ENCODE measurements around the gene IL10RB.
"Not testable (repeated sequence)": the region's sequence is repeated elsewhere in the genome, so short reads cannot be mapped to it uniquely, and the experiment has no call there.

The IL10RB gene

DNA sequence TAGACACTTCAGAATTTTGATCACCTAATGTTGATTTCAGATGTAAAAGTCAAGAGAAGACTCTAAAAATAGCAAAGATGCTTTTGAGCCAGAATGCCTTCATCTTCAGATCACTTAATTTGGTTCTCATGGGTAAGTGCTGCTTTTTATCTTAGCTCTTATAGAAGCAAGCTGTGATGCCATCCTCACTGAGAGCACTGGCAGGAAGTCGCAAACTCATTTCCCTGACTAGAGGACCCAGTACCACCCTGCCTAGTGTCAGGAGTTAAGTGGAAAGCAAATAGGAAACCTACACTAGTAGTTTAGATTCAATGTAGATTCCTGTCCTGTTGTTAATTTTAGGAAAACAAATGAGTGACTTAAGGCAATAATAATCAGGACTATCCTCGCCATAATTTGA is 24.3 kb upstream of the IL10RB start:
- DNase-seq, result no peak

DNA sequence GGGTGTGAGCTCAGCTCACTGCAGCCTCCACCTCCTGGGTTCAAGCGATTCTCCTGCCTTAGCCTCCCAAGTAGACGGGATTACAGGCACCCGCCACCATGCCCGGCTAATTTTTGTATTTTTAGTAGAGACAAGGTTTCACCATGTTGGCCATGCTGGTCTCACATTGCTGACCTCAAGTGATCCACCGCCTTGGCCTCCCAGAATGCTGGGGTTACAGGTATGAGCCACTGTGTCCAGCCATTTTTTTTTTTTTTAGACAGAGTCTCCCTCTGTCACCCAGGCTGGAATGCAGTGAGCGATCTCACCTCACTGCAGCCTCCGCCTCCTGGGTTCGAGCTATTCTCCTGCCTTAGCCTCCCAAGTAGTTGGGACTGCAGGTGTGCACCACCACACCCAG is 23.3 kb upstream of the IL10RB start:
- not testable (repeated sequence) for DNase-seq

DNA sequence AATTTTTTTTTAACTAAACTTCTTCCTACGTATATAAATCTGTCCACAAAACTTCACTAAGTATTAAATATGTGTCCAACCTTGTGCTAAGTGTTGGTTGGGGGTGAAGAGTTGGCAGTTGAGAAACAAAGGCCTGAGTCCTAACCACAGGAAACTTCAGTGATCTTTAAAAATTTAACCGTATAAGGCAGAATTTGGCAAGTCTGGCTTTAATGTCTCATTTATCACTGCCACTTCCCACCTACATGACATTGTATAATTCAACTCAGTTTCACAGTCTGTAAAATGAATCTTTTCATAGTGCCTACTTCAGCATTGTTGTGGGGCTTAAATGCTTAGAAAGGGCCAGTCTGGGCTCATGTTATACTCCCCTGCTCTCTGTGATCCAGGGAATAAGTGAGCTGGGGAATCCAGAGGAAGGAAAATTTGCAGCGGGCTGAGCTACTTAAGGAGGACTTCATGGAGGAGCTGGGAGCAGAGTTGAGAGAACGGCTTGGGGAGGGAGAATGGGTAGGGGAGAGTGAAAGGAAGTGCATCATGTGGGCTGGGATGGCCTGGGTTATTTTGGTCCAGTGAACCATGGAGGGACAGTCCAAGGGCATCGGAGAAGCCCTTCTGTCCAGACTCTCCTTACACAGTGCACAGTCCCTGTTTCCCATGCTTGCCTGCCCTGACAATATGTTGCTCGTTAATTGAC is 21.9 kb upstream of the IL10RB start:
- DNase-seq, result no peak

DNA sequence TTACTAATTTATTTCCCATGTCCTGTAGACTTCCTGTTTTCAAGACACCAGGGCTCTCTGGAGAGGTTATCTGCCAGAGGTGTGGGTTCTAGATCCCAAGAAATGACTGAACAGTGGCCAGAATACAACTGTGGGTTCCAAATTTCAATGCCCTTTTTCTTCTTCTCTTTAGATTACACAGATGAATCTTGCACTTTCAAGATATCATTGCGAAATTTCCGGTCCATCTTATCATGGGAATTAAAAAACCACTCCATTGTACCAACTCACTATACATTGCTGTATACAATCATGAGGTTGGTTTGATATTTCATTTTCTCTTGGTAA is 21.4 kb upstream of the IL10RB start:
- no peak for DNase-seq

DNA sequence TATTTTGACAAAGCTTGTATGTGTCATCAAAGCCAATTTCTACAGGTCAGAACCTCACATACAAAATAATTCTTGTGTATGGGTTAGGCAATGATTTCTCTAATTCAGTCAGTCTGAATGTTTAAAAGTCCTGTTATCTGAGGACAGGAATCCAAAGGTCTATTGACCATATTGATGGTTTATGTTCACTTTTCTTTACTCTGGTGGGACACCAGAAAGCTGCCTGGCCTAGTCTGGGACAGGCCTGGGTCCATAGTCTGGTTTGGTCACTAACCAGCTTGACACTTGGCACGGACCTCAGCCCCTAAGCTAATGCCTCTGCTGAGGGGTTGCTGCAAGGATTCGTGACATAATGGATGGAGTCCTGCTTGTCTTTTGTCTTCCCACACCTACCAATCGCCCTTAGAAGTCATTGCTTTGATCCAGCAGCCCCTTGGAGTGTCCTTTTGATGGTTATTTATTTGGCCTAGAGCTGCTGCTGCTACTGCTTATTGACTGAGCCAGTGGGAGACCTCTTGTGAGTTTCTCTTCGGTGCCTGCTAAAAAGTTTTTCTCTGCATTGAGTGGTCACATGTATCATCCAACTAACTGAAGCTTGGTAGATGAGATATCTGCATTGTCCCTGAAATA is 20.8 kb upstream of the IL10RB start:
- no peak for DNase-seq

DNA sequence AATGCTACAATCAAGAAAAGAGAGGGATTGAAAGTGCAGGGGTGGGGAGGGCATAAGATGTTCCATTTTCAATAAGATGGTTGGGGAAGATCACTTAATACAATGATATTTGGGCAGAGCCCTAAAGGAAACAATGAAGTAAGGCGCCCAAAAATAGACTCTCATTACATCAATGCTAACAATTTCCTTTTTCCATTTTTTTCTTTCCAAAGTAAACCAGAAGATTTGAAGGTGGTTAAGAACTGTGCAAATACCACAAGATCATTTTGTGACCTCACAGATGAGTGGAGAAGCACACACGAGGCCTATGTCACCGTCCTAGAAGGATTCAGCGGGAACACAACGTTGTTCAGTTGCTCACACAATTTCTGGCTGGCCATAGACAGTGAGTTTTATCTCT is 19.7 kb upstream of the IL10RB start:
- no peak for DNase-seq

DNA sequence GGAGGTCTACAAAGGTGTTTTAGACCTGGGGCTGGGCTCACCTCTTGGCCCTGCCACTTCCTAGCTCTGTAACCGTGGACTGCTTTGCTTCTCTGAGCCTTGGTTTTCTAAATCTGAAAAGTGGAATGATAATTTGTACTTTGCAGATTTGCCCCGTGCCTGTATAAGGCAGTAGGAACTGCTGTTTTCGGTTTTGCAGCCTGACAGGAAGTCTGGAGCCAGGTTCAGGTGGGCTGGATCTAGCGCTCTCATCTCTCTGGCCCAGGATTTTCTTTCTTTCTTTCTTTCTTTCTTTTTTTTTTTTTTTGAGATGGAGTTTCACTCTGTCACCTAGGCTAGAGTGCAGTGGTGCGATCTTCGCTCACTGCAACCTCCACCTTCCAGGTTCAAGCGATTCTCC is 19.2 kb upstream of the IL10RB start:
- DNase-seq, result no peak

DNA sequence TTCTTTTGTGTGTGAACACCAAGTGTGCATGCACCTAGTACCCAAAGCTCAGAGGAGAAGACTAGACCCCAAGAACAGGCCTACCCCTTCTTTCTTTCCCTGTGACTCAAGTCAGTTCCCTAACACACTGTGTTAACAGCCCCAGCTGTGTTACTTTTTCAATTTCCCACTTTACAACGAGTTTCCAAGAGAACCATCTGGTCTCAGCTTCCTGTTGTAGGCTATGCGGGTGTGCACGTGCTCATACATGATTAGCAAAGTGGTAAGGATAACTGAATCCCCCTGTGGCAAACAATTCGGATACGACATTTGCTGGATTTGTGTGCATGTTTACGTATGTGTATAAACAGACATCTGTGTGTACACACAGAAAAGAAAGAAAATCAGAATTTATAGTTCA is 18.6 kb upstream of the IL10RB start:
- no peak for DNase-seq

DNA sequence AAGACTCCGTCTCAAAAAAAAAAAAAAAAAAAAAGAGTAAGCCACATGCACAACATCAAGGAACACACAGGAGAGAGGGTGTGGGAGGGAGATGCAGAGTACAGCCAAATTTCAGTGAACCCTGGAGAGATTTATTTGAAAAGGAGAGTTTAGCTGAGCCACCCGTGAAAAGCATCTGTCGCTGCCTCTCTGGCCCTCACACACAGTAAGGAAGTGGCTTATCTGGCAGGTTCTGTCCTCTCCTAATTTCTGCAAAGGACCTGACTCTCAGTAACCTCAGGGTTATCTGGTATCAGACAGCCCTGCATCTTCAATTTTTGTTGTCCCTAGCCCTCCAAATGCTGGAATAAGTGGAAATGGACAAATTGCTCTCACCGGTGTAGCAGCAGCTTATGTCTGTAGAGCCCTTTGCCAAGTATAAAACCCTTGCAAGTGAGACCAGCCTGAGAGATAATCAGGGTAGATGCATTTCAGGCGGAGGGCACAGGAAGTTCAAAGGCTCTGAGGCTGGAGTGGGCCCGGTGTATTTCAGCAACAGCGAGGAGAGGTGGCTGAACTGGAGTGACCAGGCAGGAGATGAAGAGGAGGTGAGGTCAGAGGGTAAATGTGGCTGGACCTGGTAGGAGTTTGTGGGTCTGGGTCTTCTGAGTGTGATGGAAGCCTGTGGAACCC is 16.7 kb upstream of the IL10RB start:
- DNase-seq, result no peak

DNA sequence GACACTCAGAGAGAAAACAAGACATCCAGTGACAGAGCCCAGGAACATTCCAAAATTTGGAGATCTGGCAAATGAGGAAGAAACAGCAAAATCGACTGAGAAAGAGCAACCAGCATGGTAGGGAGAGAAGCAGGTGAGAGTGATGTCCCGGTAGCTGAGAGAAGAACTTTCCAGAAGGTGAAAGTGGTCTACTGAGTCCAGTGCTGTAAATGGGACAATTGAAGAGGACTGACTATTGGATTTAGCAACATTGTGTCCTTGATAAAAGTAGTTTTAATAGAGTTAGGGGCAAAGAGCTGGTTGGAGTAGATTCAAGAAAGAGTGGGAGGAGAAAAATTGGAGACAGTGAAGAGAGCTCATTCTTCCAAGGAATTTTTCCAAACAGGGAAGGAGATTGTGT is 15.0 kb upstream of the IL10RB start:
- DNase-seq, result no peak

DNA sequence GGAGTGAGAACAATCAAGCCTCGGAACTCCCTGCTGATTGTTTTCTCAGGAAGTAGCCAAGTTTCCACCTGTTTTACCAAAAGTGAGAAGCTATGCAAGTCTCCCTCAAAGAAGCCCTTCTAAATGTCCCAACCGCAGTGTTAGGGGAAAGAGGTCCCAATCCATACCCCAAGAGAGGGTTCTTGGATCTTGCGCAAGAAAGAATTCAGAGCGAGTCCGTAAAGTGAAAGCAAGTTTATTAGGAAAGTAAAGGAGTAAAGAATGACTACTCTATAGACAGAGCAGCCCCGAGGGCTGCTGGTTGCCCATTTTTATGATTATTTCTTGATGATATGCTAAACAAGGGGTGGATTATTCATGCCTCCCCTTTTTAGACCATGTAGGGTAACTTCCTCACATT is 12.8 kb upstream of the IL10RB start:
- DNase-seq, result not testable (repeated sequence)

DNA sequence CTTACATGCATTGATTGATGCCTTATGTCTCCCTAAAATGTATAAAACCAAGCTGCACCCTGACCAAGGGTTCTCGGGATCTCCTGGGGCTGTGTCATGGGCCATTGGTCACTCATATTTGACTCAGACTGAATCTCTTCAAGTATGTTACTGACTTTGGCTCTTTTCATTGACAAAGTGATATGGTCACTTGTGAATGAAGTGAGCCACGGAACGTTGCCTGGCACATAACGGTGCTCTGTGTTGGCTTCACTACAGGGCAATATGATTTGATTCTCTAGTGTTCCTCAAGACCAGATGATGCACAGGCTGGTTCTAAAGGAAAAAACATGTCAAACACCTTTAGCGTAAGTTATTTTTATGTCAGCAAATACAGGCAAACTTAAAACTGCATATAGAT is 11.4 kb upstream of the IL10RB start:
- DNase-seq, result no peak

DNA sequence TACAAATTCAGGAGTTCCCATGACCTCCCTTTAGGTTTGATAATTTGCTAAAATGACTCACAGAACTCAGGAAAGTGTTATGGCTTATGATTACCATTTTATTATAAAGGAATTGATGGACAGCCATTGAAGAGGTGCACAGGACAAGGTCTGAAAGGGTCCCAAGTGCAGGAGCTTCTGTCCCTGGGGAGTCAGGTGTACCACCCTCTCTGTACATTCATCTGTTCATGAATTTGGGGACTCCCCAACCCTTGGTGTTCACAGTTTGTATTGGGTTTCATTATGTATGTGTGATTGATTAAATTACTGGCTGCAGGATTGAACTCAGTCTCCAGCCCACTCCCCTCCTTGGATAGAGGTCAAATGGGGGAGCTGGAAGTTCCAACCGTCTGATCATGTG is 10.8 kb upstream of the IL10RB start:
- DNase-seq, result no peak

DNA sequence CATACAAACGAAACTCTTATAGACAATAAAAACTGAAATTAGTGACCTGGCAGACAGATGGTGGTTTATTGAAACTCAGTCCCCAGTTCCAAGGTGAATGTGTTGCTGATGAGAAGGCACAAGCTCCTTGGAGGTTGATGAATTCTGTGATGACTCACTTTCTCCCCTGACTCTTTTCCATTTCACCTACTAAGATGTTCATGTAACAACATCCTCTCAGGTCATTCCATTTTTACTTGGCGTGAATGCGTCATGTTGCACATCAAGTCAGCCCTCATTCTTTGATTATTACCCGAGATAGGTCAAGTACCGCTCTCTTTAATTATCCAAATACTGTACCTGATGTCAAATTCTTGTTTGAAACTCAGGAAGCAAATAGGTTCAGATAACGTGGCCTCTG is 10.1 kb upstream of the IL10RB start:
- DNase-seq, result no peak

DNA sequence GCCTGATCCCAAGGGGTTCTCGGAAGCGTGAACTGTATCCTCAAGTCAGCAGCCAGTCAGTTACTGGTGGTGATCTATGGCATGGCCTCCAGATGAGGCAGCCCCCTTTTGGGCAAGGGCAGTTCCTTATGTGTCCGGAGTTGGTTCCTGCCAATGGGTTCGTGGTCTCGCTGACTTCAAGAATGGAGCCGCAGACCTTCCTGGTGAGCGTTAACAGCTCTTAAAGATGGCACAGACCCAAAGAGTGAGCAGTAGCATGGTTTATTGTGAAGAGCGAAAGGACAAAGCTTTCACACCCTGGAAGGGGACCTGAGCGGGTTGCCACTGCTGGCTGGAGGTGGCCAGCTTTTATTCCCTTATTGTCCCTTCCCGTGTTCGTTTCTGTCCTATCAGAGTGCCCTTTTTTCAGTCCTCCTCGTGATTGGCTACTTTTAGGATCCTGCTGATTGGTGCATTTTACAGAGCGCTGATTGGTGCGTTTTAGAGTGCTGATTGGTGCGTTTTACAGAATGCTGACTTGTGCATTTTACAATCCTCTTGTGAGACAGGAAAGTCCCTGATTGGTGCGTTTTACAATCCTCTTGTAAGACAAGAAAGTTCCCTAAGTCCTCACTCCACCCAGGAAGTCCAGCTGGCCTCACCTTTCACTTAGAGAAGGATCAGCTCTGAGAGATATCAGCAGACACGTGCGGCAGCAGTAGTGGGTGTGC is 8.9 kb upstream of the IL10RB start:
- no peak for DNase-seq

DNA sequence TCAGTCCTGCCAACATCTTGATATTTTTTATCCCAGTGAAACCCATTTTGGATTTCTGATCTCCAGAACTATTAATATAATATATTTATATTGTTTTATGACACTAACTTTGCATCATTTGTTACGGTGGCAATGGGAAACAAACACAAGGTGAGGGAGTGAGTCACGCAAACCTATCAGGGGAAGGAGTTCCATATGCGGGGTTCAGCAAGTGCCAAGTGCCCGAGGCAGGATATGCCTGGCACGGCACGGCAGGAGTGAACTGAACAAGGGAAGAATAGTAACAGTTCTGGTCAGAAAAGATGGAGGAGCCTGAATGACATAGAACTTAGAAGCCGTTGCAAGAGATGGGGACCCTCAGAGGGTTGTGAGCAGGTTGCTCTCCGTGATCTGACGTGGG is 7.7 kb upstream of the IL10RB start:
- DNase-seq, result no peak

DNA sequence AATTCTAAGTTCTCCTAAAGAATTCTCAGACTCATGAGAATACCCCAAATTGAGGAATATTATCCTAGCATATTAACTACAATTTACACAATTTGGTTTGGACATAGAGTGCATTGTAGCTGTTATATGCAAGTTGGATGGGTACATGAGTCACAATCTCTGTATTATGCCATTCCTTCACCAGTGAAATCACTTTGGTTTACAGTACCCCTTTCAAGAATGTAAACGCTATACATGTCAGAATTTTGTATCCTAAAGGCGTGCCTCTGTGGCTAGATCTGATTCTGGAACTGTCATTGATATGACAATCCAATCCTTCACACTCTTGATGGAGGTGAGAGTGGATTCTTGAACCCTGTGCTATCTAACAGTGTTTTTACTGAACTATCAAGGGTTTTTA is 6.7 kb upstream of the IL10RB start:
- no peak for DNase-seq

DNA sequence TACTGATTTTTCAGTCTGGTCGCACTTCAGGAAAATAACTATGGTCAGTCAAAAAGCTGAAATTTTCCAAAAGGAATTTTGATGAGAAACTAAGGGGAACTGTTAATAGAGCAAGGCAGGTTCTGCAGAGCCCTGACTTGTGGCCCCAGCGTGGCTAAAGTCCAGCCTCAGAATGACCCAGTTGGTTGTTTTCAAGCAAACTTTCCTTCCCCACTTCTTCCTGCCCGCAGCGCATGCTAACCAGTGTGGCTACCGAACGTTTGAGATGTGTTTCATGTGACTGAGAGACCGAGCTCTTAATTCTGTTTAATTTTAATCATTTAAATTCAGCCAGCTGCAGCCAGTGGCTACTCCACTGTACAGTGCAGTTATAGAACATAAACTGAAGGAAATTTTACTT is 6.2 kb upstream of the IL10RB start:
- DNase-seq, result no peak

DNA sequence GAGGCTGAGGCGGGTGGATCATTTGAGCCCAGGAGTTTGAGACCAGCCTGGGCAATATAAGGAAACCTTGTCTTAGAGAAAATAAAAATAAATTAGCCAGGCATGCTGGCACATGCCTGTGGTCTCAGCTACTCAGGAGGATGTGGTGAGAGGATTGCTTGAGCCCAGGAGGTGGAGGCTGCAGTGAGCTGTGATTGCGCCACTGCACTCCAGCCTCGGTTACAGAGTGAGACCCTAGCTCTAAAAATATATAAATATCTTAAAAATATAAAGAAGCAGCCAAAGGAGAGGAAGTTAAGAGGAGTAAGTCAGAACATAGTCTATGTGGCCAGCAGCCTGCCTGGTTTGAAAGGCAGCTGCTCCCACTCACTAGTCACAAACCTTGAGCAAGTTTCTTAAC is 4.5 kb upstream of the IL10RB start:
- peak; percentile 72 for DNase-seq

DNA sequence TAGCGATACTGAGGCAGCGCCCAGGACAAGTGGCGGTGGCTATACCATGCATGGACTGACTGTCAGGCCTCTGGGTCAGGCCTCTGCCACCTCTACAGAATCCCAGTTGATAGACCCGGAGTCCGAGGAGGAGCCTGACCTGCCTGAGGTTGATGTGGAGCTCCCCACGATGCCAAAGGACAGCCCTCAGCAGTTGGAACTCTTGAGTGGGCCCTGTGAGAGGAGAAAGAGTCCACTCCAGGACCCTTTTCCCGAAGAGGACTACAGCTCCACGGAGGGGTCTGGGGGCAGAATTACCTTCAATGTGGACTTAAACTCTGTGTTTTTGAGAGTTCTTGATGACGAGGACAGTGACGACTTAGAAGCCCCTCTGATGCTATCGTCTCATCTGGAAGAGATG is 3.2 kb upstream of the IL10RB start:
- no peak for DNase-seq

DNA sequence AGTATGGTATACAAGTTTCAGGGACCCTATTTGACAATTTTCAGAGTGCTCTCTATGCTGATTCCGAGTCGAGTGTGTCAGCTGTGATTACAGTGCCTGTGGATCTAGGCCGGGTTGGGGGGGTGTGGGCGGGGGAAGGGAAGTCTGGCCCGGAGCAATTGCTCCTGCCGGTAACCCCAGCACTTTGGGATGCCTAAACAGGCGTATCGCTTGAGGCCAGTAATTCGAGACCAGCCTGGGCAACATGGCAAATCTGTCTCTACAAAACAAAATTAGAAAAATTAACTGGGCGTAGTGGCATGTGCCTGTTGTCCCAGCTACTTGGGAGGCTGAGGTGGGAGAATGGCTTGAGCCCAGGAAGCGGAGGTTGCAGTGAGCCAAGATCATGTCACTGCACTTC is 1.6 kb upstream of the IL10RB start:
- no peak for DNase-seq

DNA sequence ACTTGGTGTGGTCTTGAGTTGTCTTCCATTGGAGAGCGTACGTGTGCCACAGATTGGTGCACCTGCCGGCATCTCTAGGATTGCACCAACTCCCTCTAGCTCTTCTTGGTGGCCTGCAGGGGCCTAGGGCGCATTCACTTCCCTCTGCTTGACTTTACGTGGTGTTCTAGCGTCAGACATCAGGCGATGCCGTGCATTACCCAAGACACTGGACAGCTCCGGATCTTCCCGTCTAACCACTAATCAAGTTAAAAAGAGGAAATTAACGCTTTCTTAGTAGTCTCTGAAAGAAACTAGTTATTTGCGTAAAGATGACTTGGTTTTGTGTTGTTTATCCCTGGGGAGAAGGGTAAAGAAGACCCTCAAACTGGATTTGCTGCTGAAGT is 510 bp upstream of the IL10RB start:
- no peak for DNase-seq

DNA sequence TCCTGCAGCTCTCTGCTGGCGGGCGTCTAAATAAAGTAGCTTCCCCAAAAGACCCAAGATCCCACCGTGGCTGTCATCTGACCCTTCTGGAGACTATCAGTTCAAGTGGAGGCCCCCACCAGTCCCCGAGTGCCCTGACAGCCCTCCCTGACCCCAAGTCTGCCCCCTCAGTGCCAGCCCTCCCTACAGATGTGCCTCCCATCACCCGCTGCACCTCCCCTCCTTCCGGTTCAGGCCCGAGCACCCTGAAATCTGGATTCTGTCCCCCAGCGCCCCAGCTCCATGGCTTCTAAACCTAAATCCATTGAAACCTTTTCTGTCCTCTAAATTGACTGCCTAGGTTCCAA is 595 bp downstream of the IL10RB start:
- no peak for DNase-seq

DNA sequence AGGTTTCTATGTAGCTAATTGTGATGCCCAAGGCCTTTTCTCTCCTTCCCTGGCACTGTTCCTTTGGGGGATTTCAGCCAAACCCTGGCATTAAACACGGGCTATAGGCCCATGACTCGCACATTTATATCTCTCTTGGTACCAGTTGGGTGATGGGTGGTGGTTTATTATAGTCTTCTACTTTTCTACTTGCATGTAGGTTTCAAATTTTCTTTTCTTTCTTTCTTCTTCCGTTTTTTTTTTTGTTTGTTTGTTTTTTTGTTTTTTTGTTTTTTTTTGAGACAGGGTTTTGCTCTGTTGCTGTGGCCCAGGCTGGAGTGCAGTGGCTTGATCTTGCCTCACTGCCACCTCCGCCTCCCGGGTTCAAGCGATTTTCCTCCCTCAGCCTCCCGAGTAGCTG is 1.1 kb downstream of the IL10RB start:
- no peak for DNase-seq

DNA sequence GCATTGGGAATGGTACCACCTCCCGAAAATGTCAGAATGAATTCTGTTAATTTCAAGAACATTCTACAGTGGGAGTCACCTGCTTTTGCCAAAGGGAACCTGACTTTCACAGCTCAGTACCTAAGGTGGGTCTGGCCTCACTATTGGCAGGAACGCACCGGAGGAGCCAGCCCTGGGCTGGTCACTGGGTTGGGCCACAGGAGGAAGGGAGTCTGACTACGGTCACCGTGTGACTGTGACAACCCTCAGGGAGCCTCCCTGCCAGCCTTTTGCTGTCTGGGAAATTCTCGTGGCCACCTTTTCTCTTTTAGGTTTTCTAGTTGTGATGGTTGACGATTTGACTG is 2.2 kb downstream of the IL10RB start:
- no peak for DNase-seq

Measured in fibroblast of skin of right quadriceps (primary cell).